ENCODE data around the gene NR2C2.

GRCh38 chr3:14902719-14903118 is 44.7 kb upstream of the NR2C2 start:
- TF ChIP-seq SUZ12 (IDR thresholded peaks at IDR 0.05; ENCODE audit: unreplicated experiment) (no peak), BCLAF1 (IDR thresholded peaks at IDR 0.05) (no peak), CHD2 (IDR thresholded peaks at IDR 0.05; ENCODE audit: borderline replicate concordance, low read depth, low read length) (no peak), ATF2 (IDR thresholded peaks at IDR 0.05; ENCODE audit: low read length) (no peak), SMC3 (IDR thresholded peaks at IDR 0.05; ENCODE audit: borderline replicate concordance, low read length) (no peak), CTCF (IDR thresholded peaks at IDR 0.05 in 2 of 3, conservative IDR thresholded peaks at IDR 0.05 in 1 of 3; ENCODE audit: control insufficient read depth in 2 of 3, extremely low read depth in 1 of 3, insufficient read depth in 1 of 3, low read depth in 3 of 3, low read length in 3 of 3) (no peak), RAD21 (IDR thresholded peaks at IDR 0.05; ENCODE audit: insufficient read depth, low read depth, low read length) (no peak), ZNF207 (IDR thresholded peaks at IDR 0.05; ENCODE audit: borderline replicate concordance) (no peak), USF2 (IDR thresholded peaks at IDR 0.05; ENCODE audit: borderline replicate concordance, low read depth, low read length) (no peak), EGR1 (IDR thresholded peaks at IDR 0.05; ENCODE audit: borderline replicate concordance in 1 of 2, low read depth in 2 of 2, low read length in 2 of 2) (no peak), MAX (IDR thresholded peaks at IDR 0.05; ENCODE audit: low read depth, low read length) (no peak), POLR2AphosphoS5 (IDR thresholded peaks at IDR 0.05; ENCODE audit: low read length) (no peak)
